H9 (cell line): Measurements from ENCODE around the gene MCF2L. TPM values are rescaled to one million over a fixed set of nuclear protein-coding genes. Genes with fewer than 3 reads are reported as not detected.

Source experiments
- DNase-seq: peaks from one replicate; pipeline ENCODE4 v3.0.0-alpha.2; 2017
- H2AFZ ChIP-seq: one replicate; pipeline ENCODE4 v1.6.1; 2013; ENCODE audit warnings: mild to moderate bottlenecking, low read length, control low read depth, moderate library complexity
- H2AK5ac ChIP-seq: 2 replicates; pipeline ENCODE4 v1.6.1; 2013; ENCODE audit warnings: low read length, control low read depth, mixed read lengths; ENCODE audit not compliant: insufficient read length
- H2BK120ac ChIP-seq: one replicate; pipeline ENCODE4 v1.6.1; 2013; ENCODE audit warnings: low read depth, mild to moderate bottlenecking, low read length, control low read depth, inconsistent platforms; ENCODE audit not compliant: poor library complexity, severe bottlenecking
- H2BK12ac ChIP-seq: 2 replicates; pipeline ENCODE4 v1.6.1; 2013; ENCODE audit warnings: low read length, control low read depth, mixed read lengths, low read depth; ENCODE audit not compliant: insufficient read length
- H2BK15ac ChIP-seq: 2 replicates; pipeline ENCODE4 v1.6.1; 2013; ENCODE audit warnings: low read depth, low read length, control low read depth
- H2BK20ac ChIP-seq: one replicate; pipeline ENCODE4 v1.6.1; 2013; ENCODE audit warnings: low read depth, mild to moderate bottlenecking, low read length, control low read depth, inconsistent platforms; ENCODE audit not compliant: poor library complexity, severe bottlenecking
- H2BK5ac ChIP-seq: 2 replicates; pipeline ENCODE4 v1.6.1; 2013; ENCODE audit warnings: low read length, control low read depth, mixed read lengths; ENCODE audit not compliant: insufficient read length
- H3K14ac ChIP-seq: 2 replicates; pipeline ENCODE4 v1.6.1; 2013; ENCODE audit warnings: low read length, control low read depth; ENCODE audit not compliant: insufficient read depth
- H3K18ac ChIP-seq: 2 replicates; pipeline ENCODE4 v1.6.1; 2013; ENCODE audit warnings: low read depth, mild to moderate bottlenecking, mixed read lengths, low read length, control low read depth; ENCODE audit not compliant: insufficient read length
- H3K23ac ChIP-seq: 2 replicates; pipeline ENCODE4 v1.6.1; 2013; ENCODE audit warnings: low read length, control low read depth, mixed read lengths, low read depth; ENCODE audit not compliant: insufficient read length
- H3K23me2 ChIP-seq: 2 replicates; pipeline ENCODE4 v1.6.1; 2013; ENCODE audit warnings: low read depth, mild to moderate bottlenecking, mixed read lengths, low read length, control low read depth; ENCODE audit not compliant: insufficient read length, poor library complexity, severe bottlenecking
- H3K27ac ChIP-seq: 2 replicates; pipeline ENCODE4 v1.5.1; 2013; ENCODE audit warnings: low read length, control low read depth, mixed read lengths, low read depth; ENCODE audit not compliant: insufficient read length
- H3K27me3 ChIP-seq: 2 replicates; pipeline ENCODE4 v1.6.1; 2013; ENCODE audit warnings: low read length, control low read depth, inconsistent platforms; ENCODE audit not compliant: insufficient read depth
- H3K4ac ChIP-seq: 2 replicates; pipeline ENCODE4 v1.6.1; 2013; ENCODE audit warnings: low read depth, mild to moderate bottlenecking, control low read depth, inconsistent platforms, low read length, moderate library complexity
- H3K4me1 ChIP-seq: 2 replicates; pipeline ENCODE4 v1.6.1; 2013; ENCODE audit warnings: low read length, control low read depth, inconsistent platforms; ENCODE audit not compliant: insufficient read depth
- H3K4me2 ChIP-seq: 2 replicates; pipeline ENCODE4 v1.6.1; 2013; ENCODE audit warnings: low read length, control low read depth, mixed read lengths; ENCODE audit not compliant: insufficient read length, insufficient read depth
- H3K56ac ChIP-seq: 2 replicates; pipeline ENCODE4 v1.6.1; 2013; ENCODE audit warnings: low read depth, mild to moderate bottlenecking, mixed read lengths, low read length, control low read depth; ENCODE audit not compliant: insufficient read length
- H3K79me1 ChIP-seq: 2 replicates; pipeline ENCODE4 v1.6.1; 2013; ENCODE audit warnings: low read depth, mild to moderate bottlenecking, moderate library complexity, low read length, control low read depth, inconsistent platforms; ENCODE audit not compliant: insufficient read depth, poor library complexity, severe bottlenecking
- H3K79me2 ChIP-seq: 2 replicates; pipeline ENCODE4 v1.6.1; 2013; ENCODE audit warnings: low read length, control low read depth, inconsistent platforms; ENCODE audit not compliant: insufficient read depth
- H3K9ac ChIP-seq: 2 replicates; pipeline ENCODE4 v1.6.1; 2013; ENCODE audit warnings: low read length, control low read depth, mixed read lengths; ENCODE audit not compliant: insufficient read length; ENCODE audit errors: extremely low read depth
- H3K9me3 ChIP-seq: one replicate; pipeline ENCODE4 v1.6.1; 2013; ENCODE audit warnings: low read depth, low read length, inconsistent platforms; ENCODE audit not compliant: control insufficient read depth
- H3T11ph ChIP-seq: one replicate; pipeline ENCODE4 v1.6.1; 2013; ENCODE audit warnings: mild to moderate bottlenecking, low read length, control low read depth, inconsistent platforms
- H4K20me1 ChIP-seq: one replicate; pipeline ENCODE4 v1.6.1; 2013; ENCODE audit not compliant: control insufficient read depth, insufficient read length, insufficient read depth
- H4K5ac ChIP-seq: 2 replicates; pipeline ENCODE4 v1.6.1; 2013; ENCODE audit warnings: low read depth, mild to moderate bottlenecking, mixed read lengths, low read length, control low read depth; ENCODE audit not compliant: insufficient read length
- H4K8ac ChIP-seq: replicated peaks from 2 replicates; pipeline ENCODE4 v1.6.1; 2013; ENCODE audit warnings: low read length, control low read depth, mixed read lengths, low read depth; ENCODE audit not compliant: insufficient read length
- H4K91ac ChIP-seq: 2 replicates; pipeline ENCODE4 v1.6.1; 2013; ENCODE audit warnings: low read depth, mild to moderate bottlenecking, moderate library complexity, mixed read lengths, low read length, control low read depth; ENCODE audit not compliant: insufficient read length
- H3K27ac Mint-ChIP-seq, 3 experiments: 2 replicates in 2 of 3; 3 replicates in 1 of 3; pipeline ENCODE4 v1.8.0; 2020 to 2021; ENCODE audit warnings: mixed read lengths in 3 of 3, mild to moderate bottlenecking in 1 of 3, moderate library complexity in 1 of 3
- H3K27me3 Mint-ChIP-seq: 2 replicates; pipeline ENCODE4 v1.8.0; 2021; ENCODE audit warnings: low read depth, mild to moderate bottlenecking, moderate library complexity, mixed read lengths
- H3K36me3 Mint-ChIP-seq, 3 experiments: 2 replicates in 2 of 3; 3 replicates in 1 of 3; pipeline ENCODE4 v1.8.0; 2020 to 2021; ENCODE audit warnings: low read depth in 3 of 3, mixed read lengths in 3 of 3; ENCODE audit not compliant: insufficient read depth in 1 of 3
- H3K4me1 Mint-ChIP-seq, 2 experiments: 2 replicates each; pipeline ENCODE4 v1.8.0; 2020; ENCODE audit warnings: mixed read lengths in 2 of 2
- H3K4me3 Mint-ChIP-seq, 2 experiments: 2 replicates in 1 of 2; 3 replicates in 1 of 2; pipeline ENCODE4 v1.8.0; 2020 to 2021; ENCODE audit warnings: mild to moderate bottlenecking in 2 of 2, mixed read lengths in 2 of 2, moderate library complexity in 1 of 2
- H3K9me3 Mint-ChIP-seq, 2 experiments: 2 replicates in 1 of 2; 3 replicates in 1 of 2; pipeline ENCODE4 v1.8.0; 2020; ENCODE audit warnings: mild to moderate bottlenecking in 2 of 2, mixed read lengths in 2 of 2, moderate library complexity in 1 of 2
- WGBS: extraction: QIAGEN DNeasy Blood & Tissue Kit; methylation state at CpG from one replicate; pipeline ENCODE4 v1.1.7; 2013; ENCODE audit warnings: missing lambda C conversion rate, low lambda C conversion rate, mixed read lengths; ENCODE audit not compliant: insufficient read length; ENCODE audit errors: extremely low coverage; 5-methylcytosine and 5-hydroxymethylcytosine counted together
- total RNA-seq: library from RNA; stranded (reverse); gene quantifications from 2 replicates; pipeline ENCODE4 v1.2.1, GENCODE V29; 2021
- TF ChIP-seq, protein P1 (sequence below): fragments of 200-600 bp; sonication (generic); conservative IDR thresholded peaks from 3 replicates; pipeline ENCODE4 v1.8.0; 2021; ENCODE audit warnings: antibody characterized with exemption, mild to moderate bottlenecking

MCF2L gene
- total RNA-seq, 1 experiment from 2014 or later: 18.5 TPM

GRCh38 chr13:113044391-113045114 lies 75.5 kb downstream of the MCF2L start:
- Histone ChIP-seq H3K79me2 (no peaks in the 10 kb centered on the region), H2AK5ac (no peak overlapping the region), H4K8ac (no peak overlapping the region), H3K4me2 (no peak overlapping the region), H3K27ac (no peak overlapping the region), H2BK15ac (no peak overlapping the region), H3K56ac (no peak overlapping the region), H2BK5ac (no peak overlapping the region), H3K79me1 (no peaks in the 10 kb centered on the region), H3K4ac (no peak overlapping the region), H2BK12ac (no peak overlapping the region), H3K23me2 (no peaks in the 10 kb centered on the region), H3K4me1 (no peaks in the 10 kb centered on the region), H4K91ac (no peak overlapping the region), H3K9me3 (no peaks in the 10 kb centered on the region), H2BK20ac (no peak overlapping the region), H3K14ac (no peak overlapping the region; the same call in 1 of the 2 replicates), H4K5ac (no peak overlapping the region), H3T11ph (no peak overlapping the region), H4K20me1 (no peaks in the 10 kb centered on the region), H2BK120ac (no peak overlapping the region), H3K23ac (no peak overlapping the region), H3K18ac (peak overlapping the region; percentile 16), H3K9ac (no peak overlapping the region), H3K27me3 (no peaks in the 10 kb centered on the region), H2AFZ (no peak overlapping the region)
- Mint-ChIP-seq H3K27me3 (no peaks in the 10 kb centered on the region; the same call in none of the 2 replicates), H3K4me3 (no peak overlapping the region), H3K9me3 (no peaks in the 10 kb centered on the region), H3K36me3 (no peaks in the 10 kb centered on the region; a peak in 1 of 7 replicates), H3K27ac (peak overlapping the region; percentile 36 to 51 (median 44); a peak in 2 of 7 replicates), H3K4me1 (peaks cover 0 to 3% of the 10 kb centered on the region in 2 experiments; a peak in 3 of 4 replicates)
- TF ChIP-seq, protein P1, sequence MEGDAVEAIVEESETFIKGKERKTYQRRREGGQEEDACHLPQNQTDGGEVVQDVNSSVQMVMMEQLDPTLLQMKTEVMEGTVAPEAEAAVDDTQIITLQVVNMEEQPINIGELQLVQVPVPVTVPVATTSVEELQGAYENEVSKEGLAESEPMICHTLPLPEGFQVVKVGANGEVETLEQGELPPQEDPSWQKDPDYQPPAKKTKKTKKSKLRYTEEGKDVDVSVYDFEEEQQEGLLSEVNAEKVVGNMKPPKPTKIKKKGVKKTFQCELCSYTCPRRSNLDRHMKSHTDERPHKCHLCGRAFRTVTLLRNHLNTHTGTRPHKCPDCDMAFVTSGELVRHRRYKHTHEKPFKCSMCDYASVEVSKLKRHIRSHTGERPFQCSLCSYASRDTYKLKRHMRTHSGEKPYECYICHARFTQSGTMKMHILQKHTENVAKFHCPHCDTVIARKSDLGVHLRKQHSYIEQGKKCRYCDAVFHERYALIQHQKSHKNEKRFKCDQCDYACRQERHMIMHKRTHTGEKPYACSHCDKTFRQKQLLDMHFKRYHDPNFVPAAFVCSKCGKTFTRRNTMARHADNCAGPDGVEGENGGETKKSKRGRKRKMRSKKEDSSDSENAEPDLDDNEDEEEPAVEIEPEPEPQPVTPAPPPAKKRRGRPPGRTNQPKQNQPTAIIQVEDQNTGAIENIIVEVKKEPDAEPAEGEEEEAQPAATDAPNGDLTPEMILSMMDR: no peak
- WGBS: no CpG with 5 or more reads among the region's 27 CpGs
- no peak for DNase-seq
